HCT116 (cell line): Measurements from ENCODE around the gene ARID5B. TPM values are rescaled to one million over a fixed set of nuclear protein-coding genes. Genes with fewer than 3 reads are reported as not detected.

ENCODE experiments used
- ATAC-seq: fragments of 200-7000 bp; cut with Tn5 transposase; 2 replicates; pipeline ENCODE4 v1.9.1; 2020; ENCODE audit warnings: mild to moderate bottlenecking, moderate library complexity
- BruUV-seq: library from RNA; stranded (reverse); fragments of 400-500 nt; replicated peaks from 2 replicates; lab custom pipeline; 2021; lab: Mats Ljungman, UMichigan
- CTCF ChIA-PET: fragments of 300-600 bp; sonication (Branson Sonifier 250); formaldehyde crosslinking; loops from one replicate; lab custom pipeline; 2021; ENCODE audit warnings: antibody characterized with exemption; lab: Charles Lee
- POLR2A ChIA-PET: fragments of 300-600, 350-600 bp; sonication (Branson Sonifier 250); formaldehyde crosslinking; loops from one replicate; lab custom pipeline; 2021; ENCODE audit warnings: antibody characterized with exemption; lab: Charles Lee
- RAD21 ChIA-PET, 2 experiments: fragments of 300-600 bp; sonication (Branson Sonifier 250); formaldehyde crosslinking; loops; one replicate each; lab custom pipeline; 2023; ENCODE audit warnings: low total read pairs in 2 of 2; ENCODE audit not compliant: uncharacterized antibody in 2 of 2, unreplicated experiment in 2 of 2, low non-redundant PET in 1 of 2; lab: Charles Lee
- DNase-seq: peaks from one replicate; pipeline ENCODE4 v3.0.0-alpha.2; 2010; ENCODE audit warnings: low read depth, low spot score
- H2AFZ ChIP-seq: fragments of 200-600 bp; shearing (Covaris generic), sonication (generic); 2 replicates; pipeline ENCODE4 v1.6.1; 2017; ENCODE audit warnings: low read depth, mixed run types, mixed read lengths, antibody characterized with exemption, low read length; ENCODE audit not compliant: poor library complexity, severe bottlenecking
- H3K27ac ChIP-seq: 2 replicates; pipeline ENCODE4 v1.5.1; 2012; ENCODE audit warnings: low read depth, low read length
- H3K27me3 ChIP-seq: fragments of 200-600 bp; sonication (generic); 2 replicates; pipeline ENCODE4 v1.6.1; 2016; ENCODE audit warnings: mixed run types, low read length, mixed read lengths; ENCODE audit not compliant: insufficient read depth
- H3K36me3 ChIP-seq, 2 experiments: fragments of 200-500 bp in 1 of 2; fragments of 200-600 bp in 1 of 2; sonication (Bioruptor generic) in 1 of 2; sonication (generic) in 1 of 2; 2 replicates each; pipeline versions ENCODE4 v1.5.1 to v1.6.1; 2014 to 2016; ENCODE audit warnings: low read length in 2 of 2, inconsistent platforms in 1 of 2, mixed read lengths in 1 of 2, mixed run types in 1 of 2; ENCODE audit not compliant: insufficient read depth in 2 of 2, control insufficient read depth in 1 of 2
- H3K4me1 ChIP-seq, 2 experiments: fragments of 200-600 bp in 1 of 2; sonication (generic) in 1 of 2; 2 replicates each; pipeline versions ENCODE4 v1.5.1 to v1.6.1; 2012 to 2017; ENCODE audit warnings: low read length in 2 of 2, inconsistent platforms in 1 of 2, mild to moderate bottlenecking in 1 of 2, mixed read lengths in 1 of 2, mixed run types in 1 of 2, moderate library complexity in 1 of 2; ENCODE audit not compliant: insufficient read depth in 2 of 2, control insufficient read depth in 1 of 2
- H3K4me2 ChIP-seq: fragments of 200-600 bp; sonication (generic); 2 replicates; pipeline ENCODE4 v1.6.1; 2017; ENCODE audit warnings: mixed run types, low read length, mixed read lengths
- H3K4me3 ChIP-seq, 2 experiments: fragments of 200-600 bp in 1 of 2; sonication (generic) in 1 of 2; replicated peaks in 1 of 2; 2 replicates each; pipeline ENCODE4 v1.5.1; 2011 to 2016; ENCODE audit warnings: low read length in 2 of 2, control low read depth in 1 of 2, low read depth in 1 of 2, mild to moderate bottlenecking in 1 of 2, mixed read lengths in 1 of 2, mixed run types in 1 of 2
- H3K79me2 ChIP-seq: fragments of 200-600 bp; sonication (generic); 2 replicates; pipeline ENCODE4 v1.6.1; 2017; ENCODE audit warnings: mild to moderate bottlenecking, mixed run types, low read length, moderate library complexity, mixed read lengths; ENCODE audit not compliant: insufficient read depth
- H3K9ac ChIP-seq: fragments of 200-600 bp; sonication (generic); 2 replicates; pipeline ENCODE4 v1.6.1; 2016; ENCODE audit warnings: low read length, mixed read lengths
- H3K9me2 ChIP-seq: fragments of 200-600 bp; sonication (generic), shearing (Covaris generic); 2 replicates; pipeline ENCODE4 v1.6.1; 2017; ENCODE audit warnings: mixed run types, mild to moderate bottlenecking, moderate library complexity; ENCODE audit not compliant: insufficient read depth
- H3K9me3 ChIP-seq, 2 experiments: fragments of 200-500 bp in 1 of 2; fragments of 200-600 bp in 1 of 2; sonication (Bioruptor generic) in 1 of 2; sonication (generic) in 1 of 2; 2 replicates each; pipeline ENCODE4 v1.6.1; 2014 to 2017; ENCODE audit warnings: low read length in 2 of 2, mixed read lengths in 2 of 2, inconsistent platforms in 1 of 2, low read depth in 1 of 2, mild to moderate bottlenecking in 1 of 2, mixed run types in 1 of 2, moderate library complexity in 1 of 2; ENCODE audit not compliant: control insufficient read depth in 1 of 2, insufficient read depth in 1 of 2
- H4K20me1 ChIP-seq: fragments of 200-600 bp; sonication (generic), shearing (Covaris generic); 2 replicates; pipeline ENCODE4 v1.6.1; 2017; ENCODE audit warnings: mixed run types, mild to moderate bottlenecking, moderate library complexity; ENCODE audit not compliant: insufficient read depth
- CTCF ChIP-seq, 3 experiments: fragments of 200-600 bp in 1 of 3; sonication (generic) in 1 of 3; IDR thresholded peaks in 2 of 3; conservative IDR thresholded peaks in 1 of 3; 2 replicates each; pipeline ENCODE4 v1.5.1; 2012 to 2017; ENCODE audit warnings: low read depth in 2 of 3, low read length in 2 of 3, antibody characterized with exemption in 1 of 3, borderline replicate concordance in 1 of 3, control low read depth in 1 of 3, mild to moderate bottlenecking in 1 of 3, mixed read lengths in 1 of 3, mixed run types in 1 of 3, moderate library complexity in 1 of 3; ENCODE audit not compliant: insufficient read depth in 1 of 3
- POLR2A ChIP-seq: IDR thresholded peaks from 2 replicates; pipeline ENCODE4 v1.7.0; 2011; ENCODE audit warnings: borderline replicate concordance; ENCODE audit not compliant: insufficient read depth, insufficient read length; ENCODE audit errors: extremely low read depth
- POLR2AphosphoS5 ChIP-seq: IDR thresholded peaks from 2 replicates; pipeline ENCODE4 v1.6.1; 2011; ENCODE audit warnings: mild to moderate bottlenecking, low read depth, low read length, moderate library complexity
- RAD21 ChIP-seq: IDR thresholded peaks from 2 replicates; pipeline ENCODE4 v1.6.1; 2012; ENCODE audit warnings: low read depth, mild to moderate bottlenecking
- SIN3A ChIP-seq: IDR thresholded peaks from 2 replicates; pipeline ENCODE4 v1.6.1; 2012; ENCODE audit warnings: low read depth
- SP1 ChIP-seq: IDR thresholded peaks from 2 replicates; pipeline ENCODE4 v1.6.1; 2012; ENCODE audit warnings: low read depth
- YY1 ChIP-seq: IDR thresholded peaks from 2 replicates; pipeline ENCODE4 v1.6.1; 2011; ENCODE audit warnings: low read length, low read depth, moderate library complexity, mild to moderate bottlenecking; ENCODE audit not compliant: insufficient replicate concordance; ENCODE audit errors: extremely low read depth
- ZBTB33 ChIP-seq: IDR thresholded peaks from 2 replicates; pipeline ENCODE4 v1.6.1; 2011; ENCODE audit warnings: mild to moderate bottlenecking, low read length, moderate library complexity; ENCODE audit not compliant: insufficient replicate concordance; ENCODE audit errors: extremely low read depth
- intact Hi-C: fragments of 100-400 bp; cut with micrococcal nuclease; formaldehyde crosslinking; loops from 2 replicates; pipeline ENCODE4 v1.10.0; 2022
- total RNA-seq: library from RNA; stranded (reverse); gene quantifications from one replicate; pipeline ENCODE4 v1.2.1, GENCODE V29; 2021; ENCODE audit not compliant: unreplicated experiment

The ARID5B gene
- total RNA-seq, 1 experiment from 2014 or later, result 4.7 TPM

GRCh38 chr10:62121187-62121530 lies 219.7 kb downstream of the ARID5B start:
- POLR2A ChIA-PET, result no interaction called here
- intact Hi-C loops, result no loop called here
- H3K4me1 ChIP-seq, result no peaks in the 10 kb centered on the region
- H3K9ac ChIP-seq, result no peak overlapping the region
- H3K27me3 ChIP-seq, result no peaks in the 10 kb centered on the region
- H3K9me2 ChIP-seq, result no peaks in the 10 kb centered on the region
- no peak overlapping the region for H2AFZ ChIP-seq
- no peak overlapping the region for H3K4me3 ChIP-seq
- CTCF ChIA-PET, result no interaction called here
- TF ChIP-seq RAD21 (no peak), ZBTB33 (no peak), POLR2A (no peak), YY1 (no peak), POLR2AphosphoS5 (no peak), SP1 (no peak), CTCF (IDR thresholded peaks at IDR 0.05 in 2 of 3, conservative IDR thresholded peaks at IDR 0.05 in 1 of 3; ENCODE audit: borderline replicate concordance in 1 of 3, insufficient read depth in 1 of 3, low read depth in 2 of 3, low read length in 2 of 3) (no peak), SIN3A (no peak)
- H3K9me3 ChIP-seq, result no peaks in the 10 kb centered on the region
- no peak for DNase-seq
- no peak overlapping the region for H3K27ac ChIP-seq
- RAD21 ChIA-PET, result no interaction called here
- H3K4me2 ChIP-seq, result no peak overlapping the region
- H3K79me2 ChIP-seq, result no peaks in the 10 kb centered on the region
- no peak for ATAC-seq
- no TSS peak for BruUV-seq
- H3K36me3 ChIP-seq, result no peaks in the 10 kb centered on the region
- no peaks in the 10 kb centered on the region for H4K20me1 ChIP-seq
